Measurements from ENCODE around the gene ERFE. TPM values are rescaled to one million over a fixed set of nuclear protein-coding genes. Genes with fewer than 3 reads are reported as not detected.

Gene ERFE
- total RNA-seq, 4 donors from 2014 or later = 0.35 to 0.94 (median 0.74) TPM; not detected in 1

GRCh38 chr2:238167344-238167715 is 8.6 kb downstream of the ERFE start:
- no peak overlapping the region for H3K4me3 ChIP-seq
- H3K27ac ChIP-seq = peak overlapping the region in 1 of 4 donors; percentile 75
- peaks cover 5 to 53% (median 24%) of the 10 kb centered on the region in 3 donors for H3K4me1 ChIP-seq
- TF ChIP-seq POLR2A (IDR thresholded peaks at IDR 0.05) = no peak
- TF ChIP-seq CTCF (IDR thresholded peaks at IDR 0.05) = no peak
- TF ChIP-seq EP300 (IDR thresholded peaks at IDR 0.05) = no peak
- no peak for TF ChIP-seq POLR2AphosphoS5 (IDR thresholded peaks at IDR 0.05)
- no CpG with 5 or more reads among the region's 7 CpGs for WGBS, 2 donors (ENCODE audit: low coverage in 1 of 2)
- peaks cover 21% of the 10 kb centered on the region for H3K27me3 ChIP-seq
- no peaks in the 10 kb centered on the region for H3K9me3 ChIP-seq
- no peak for ATAC-seq
- H3K36me3 ChIP-seq = peaks cover 0 to 55% of the 10 kb centered on the region in 2 donors

GRCh38 chr2:238167761-238168160 is 9.0 kb downstream of the ERFE start:
- H3K9me3 ChIP-seq = no peaks in the 10 kb centered on the region
- H3K27me3 ChIP-seq = peaks cover 17% of the 10 kb centered on the region
- no peak for TF ChIP-seq CTCF (IDR thresholded peaks at IDR 0.05)
- TF ChIP-seq EP300 (IDR thresholded peaks at IDR 0.05) = no peak
- TF ChIP-seq POLR2A (IDR thresholded peaks at IDR 0.05) = no peak
- no peak for TF ChIP-seq POLR2AphosphoS5 (IDR thresholded peaks at IDR 0.05)
- no peak for ATAC-seq
- peaks cover 5 to 53% (median 24%) of the 10 kb centered on the region in 3 donors for H3K4me1 ChIP-seq
- peaks cover 0 to 59% of the 10 kb centered on the region in 2 donors for H3K36me3 ChIP-seq
- peak overlapping the region in 3 of 4 donors; percentile 75 to 82 (median 77) for H3K27ac ChIP-seq
- H3K4me3 ChIP-seq = no peak overlapping the region
- WGBS, 2 donors (ENCODE audit: low coverage in 1 of 2) = no CpG with 5 or more reads among the region's 8 CpGs

GRCh38 chr2:238168196-238169047 is 9.7 kb downstream of the ERFE start:
- H3K4me1 ChIP-seq = peaks cover 5 to 49% (median 24%) of the 10 kb centered on the region in 3 donors
- peaks cover 10% of the 10 kb centered on the region for H3K27me3 ChIP-seq
- H3K27ac ChIP-seq = peak overlapping the region in 3 of 4 donors; percentile 75 to 82 (median 77)
- H3K36me3 ChIP-seq = peaks cover 0 to 66% of the 10 kb centered on the region in 2 donors
- no peak overlapping the region for H3K4me3 ChIP-seq
- H3K9me3 ChIP-seq = no peaks in the 10 kb centered on the region
- TF ChIP-seq POLR2A (IDR thresholded peaks at IDR 0.05) = no peak
- no peak for TF ChIP-seq POLR2AphosphoS5 (IDR thresholded peaks at IDR 0.05)
- TF ChIP-seq CTCF (IDR thresholded peaks at IDR 0.05) = no peak
- TF ChIP-seq EP300 (IDR thresholded peaks at IDR 0.05) = no peak
- ATAC-seq = no peak
- 74 to 85% methylated on average over 6 to 7 of the region's 13 CpGs for WGBS, 2 donors (ENCODE audit: low coverage in 1 of 2)

- H3K27ac ChIP-seq = peak overlapping the region in 3 of 4 donors; percentile 75 to 82 (median 77)
- 16 to 30% methylated on average over 4 to 5 of the region's 6 CpGs for WGBS, 2 donors (ENCODE audit: low coverage in 1 of 2)
- peaks cover 0 to 73% of the 10 kb centered on the region in 2 donors for H3K36me3 ChIP-seq
- peaks cover 5 to 41% (median 20%) of the 10 kb centered on the region in 3 donors for H3K4me1 ChIP-seq
- peaks cover 3% of the 10 kb centered on the region for H3K27me3 ChIP-seq
- ATAC-seq = peak; percentile 69
- no peak for TF ChIP-seq EP300 (IDR thresholded peaks at IDR 0.05)
- TF ChIP-seq POLR2AphosphoS5 (IDR thresholded peaks at IDR 0.05) = peak; percentile 77
- H3K9me3 ChIP-seq = no peaks in the 10 kb centered on the region
- H3K4me3 ChIP-seq = no peak overlapping the region
These were observed 10.4 kb downstream of the ERFE start for GRCh38 chr2:238169048-238169707.

GRCh38 chr2:238169708-238170251 is 11.0 kb downstream of the ERFE start:
- no peak overlapping the region for H3K4me3 ChIP-seq
- peaks cover 0 to 79% of the 10 kb centered on the region in 2 donors for H3K36me3 ChIP-seq
- peaks cover 5 to 40% (median 20%) of the 10 kb centered on the region in 3 donors for H3K4me1 ChIP-seq
- peak; percentile 58 for ATAC-seq
- peak overlapping the region in 3 of 4 donors; percentile 75 to 82 (median 77) for H3K27ac ChIP-seq
- no peaks in the 10 kb centered on the region for H3K9me3 ChIP-seq
- TF ChIP-seq CTCF (IDR thresholded peaks at IDR 0.05) (no peak), POLR2AphosphoS5 (IDR thresholded peaks at IDR 0.05) (peak; percentile 68)
- WGBS, 2 donors (ENCODE audit: low coverage in 1 of 2) = 0 to 60% methylated on average over 2 of the region's 5 CpGs
- no peaks in the 10 kb centered on the region for H3K27me3 ChIP-seq

All from gastroesophageal sphincter (tissue), 4 donors.